Activated CD4-positive, alpha-beta T cell treated with anti-CD3 and anti-CD28 coated beads, Interleukin-2, amount 50 U/mL, for 24 hours (primary cell): ENCODE measurements around the gene LTBP1.
"Not testable (repeated sequence)": the region's sequence is repeated elsewhere in the genome, so short reads cannot be mapped to it uniquely, and the experiment has no call there.

Experiments
- DNase-seq, 2 donors: peaks; one replicate each; pipeline ENCODE4 v3.0.0-alpha.2; 2020; ENCODE audit warnings: low read depth in 1 of 2, low spot score in 1 of 2

Gene LTBP1

DNA sequence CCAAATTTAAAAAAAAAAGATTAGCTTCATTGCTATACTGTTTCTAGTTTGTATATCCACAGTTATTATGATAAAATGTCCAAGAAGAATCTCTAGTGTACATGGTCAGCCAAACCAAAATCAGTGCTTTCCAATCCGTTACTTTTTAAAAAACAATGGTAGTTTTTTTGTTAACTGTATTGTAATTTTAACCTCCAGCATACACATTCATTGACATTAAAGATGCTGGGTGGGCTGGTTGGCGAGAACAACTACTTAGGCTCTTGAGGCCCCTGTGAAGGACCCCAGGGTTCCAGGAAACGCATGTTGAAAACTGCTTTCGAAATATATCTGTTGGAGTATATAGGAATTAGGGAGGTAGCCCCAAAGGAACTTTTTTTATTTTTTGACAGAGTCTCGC lies 422.4 kb downstream of the LTBP1 start:
- no peak for DNase-seq

DNA sequence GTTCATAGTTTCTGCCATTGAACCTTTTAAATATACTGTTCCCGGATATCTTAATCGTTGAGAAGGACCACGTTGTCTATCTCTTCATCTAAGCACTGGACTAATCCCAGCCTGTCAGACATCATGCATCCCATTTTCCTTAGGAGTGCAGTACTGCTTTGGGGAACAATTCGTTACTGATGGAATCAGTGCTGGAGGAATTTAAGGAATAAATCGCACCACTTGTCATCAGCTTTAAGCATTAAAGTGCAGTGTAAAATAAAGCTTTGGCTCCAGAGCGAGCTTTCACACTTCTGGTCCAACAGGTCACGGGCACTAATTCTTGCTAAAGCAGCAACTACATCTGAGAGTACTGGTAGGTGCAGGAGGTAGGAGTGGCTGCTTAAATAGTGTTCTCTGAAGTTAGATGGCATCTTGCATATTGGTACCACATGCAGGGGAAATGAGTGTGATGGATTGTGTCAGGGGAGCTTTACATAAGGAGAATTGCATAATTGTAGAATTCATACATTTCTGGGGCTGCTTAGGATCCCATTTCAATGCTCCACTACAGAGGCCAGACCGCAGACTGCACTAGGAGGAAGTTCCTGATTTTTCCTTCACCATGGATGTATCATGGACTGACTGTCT lies 424.0 kb downstream of the LTBP1 start:
- DNase-seq = no peak

DNA sequence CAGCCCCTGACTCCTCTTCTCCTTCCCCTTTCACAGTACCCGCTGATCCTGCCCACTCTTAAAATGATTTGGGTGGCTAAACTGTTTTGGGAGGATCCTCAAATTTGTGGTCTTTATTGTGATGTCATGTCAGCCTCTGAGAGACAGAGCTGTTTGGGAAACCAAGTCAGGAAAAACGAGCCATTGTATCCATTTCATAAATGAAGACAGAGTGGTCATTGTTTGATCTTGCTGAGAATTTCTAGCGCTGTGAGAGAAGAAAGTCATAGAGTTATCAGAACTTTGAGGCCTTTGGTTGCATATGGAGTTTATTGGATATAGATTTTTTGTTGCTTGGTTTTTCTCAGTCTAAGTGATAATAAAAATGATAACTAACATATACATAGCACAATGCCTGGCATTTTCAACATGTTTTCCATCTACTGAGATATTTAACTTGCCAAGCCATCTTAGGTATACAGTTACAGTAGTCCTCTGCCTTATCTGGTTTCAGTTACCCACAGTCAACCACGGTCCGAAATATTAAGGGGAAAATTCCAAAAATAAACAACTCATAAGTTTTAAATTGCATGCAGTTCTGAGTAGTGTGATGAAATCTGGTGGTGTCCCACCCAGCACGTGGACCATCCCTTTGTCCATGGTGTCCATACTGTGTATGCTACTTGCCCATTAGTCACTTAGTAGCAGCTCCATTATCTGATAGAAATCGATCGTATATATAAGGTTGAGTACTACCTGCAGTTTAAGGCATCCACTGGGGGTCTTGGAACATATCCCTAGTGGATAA lies 424.7 kb downstream of the LTBP1 start:
- DNase-seq = no peak

DNA sequence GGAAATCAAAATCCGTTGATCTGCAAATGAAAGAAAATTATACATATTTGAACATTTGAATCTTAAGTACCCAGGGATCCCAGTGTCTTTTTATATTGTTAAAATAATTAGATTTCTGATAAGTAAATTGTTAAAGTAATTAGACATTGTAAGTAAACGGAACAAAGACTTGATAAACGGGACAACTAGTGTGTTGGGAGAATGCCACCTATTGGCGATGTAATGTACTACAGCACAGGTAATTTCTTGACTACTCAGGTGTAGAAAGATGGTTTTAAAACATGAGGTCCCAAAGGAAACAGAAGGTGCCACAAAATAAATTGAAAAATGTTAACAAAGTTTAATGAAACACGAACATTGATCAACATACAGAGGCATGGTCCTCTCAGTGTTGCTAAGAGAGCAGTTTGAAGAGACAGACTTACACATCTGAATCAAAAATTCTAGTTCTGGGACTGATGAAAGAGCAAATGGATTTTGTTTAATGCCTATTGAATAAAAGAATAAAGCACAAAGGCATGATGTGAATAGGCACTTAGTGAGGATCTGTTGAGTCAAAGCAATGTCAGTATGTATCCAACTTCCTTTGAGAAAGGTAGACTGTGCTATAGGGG lies 426.3 kb downstream of the LTBP1 start:
- DNase-seq = peak in 1 of 2 donors; percentile 19

DNA sequence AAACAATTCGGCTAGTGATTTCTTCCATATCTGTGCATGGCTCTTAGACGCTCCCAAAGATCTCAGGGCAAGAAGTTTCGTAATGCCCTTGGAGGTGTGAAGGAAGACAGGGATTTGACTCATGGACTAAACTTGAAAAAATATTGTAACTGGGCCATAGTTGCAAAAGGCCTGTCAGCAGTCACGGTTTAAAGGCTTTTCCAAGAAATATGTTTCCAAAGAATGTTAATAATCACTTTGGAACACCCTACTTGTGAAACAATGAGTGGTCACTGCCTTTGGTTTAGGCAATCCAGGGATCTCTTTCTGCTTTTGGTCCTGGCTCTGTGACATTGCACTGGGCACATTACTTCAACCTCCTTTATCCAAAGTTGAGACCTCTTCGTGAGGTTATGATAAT lies 427.2 kb downstream of the LTBP1 start:
- no peak for DNase-seq

DNA sequence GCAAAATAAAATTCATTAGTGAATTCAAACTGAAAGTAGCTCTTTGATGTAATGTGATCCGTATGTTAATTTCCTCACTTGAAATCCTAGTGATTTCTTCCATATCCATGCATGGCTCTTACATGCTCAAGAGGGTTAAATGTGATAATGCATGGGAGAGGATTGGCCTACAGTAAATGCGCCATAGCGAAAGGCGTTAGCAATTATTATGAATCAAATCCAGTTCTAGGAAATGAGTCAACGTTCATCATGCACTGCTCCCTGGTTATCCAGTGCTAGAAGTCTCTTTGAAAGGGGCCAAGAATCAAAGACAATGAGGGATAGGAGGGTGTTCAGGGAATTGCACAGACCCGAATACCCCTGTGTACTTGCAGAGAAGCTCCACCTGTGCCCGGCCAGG lies 428.3 kb downstream of the LTBP1 start:
- DNase-seq = no peak

DNA sequence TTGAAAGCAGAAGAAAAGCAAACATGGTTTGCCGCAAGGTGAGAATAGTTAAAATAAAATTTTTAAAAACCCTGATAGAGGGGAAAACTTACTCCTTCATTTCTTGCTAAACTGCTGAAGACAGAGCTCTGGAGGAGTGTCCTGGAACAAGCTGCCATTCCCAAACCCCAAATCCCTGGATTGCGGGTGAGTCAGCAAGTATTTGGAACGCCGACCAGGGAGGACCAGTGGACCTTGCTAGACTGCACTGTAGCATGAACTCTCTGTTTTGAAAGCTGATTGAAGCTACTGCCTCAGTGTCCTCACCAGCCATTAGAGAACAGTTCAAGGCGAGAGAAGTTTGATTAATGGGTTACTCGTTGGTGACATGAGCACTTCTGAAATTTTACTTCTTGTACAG lies 430.3 kb downstream of the LTBP1 start:
- no peak for DNase-seq

DNA sequence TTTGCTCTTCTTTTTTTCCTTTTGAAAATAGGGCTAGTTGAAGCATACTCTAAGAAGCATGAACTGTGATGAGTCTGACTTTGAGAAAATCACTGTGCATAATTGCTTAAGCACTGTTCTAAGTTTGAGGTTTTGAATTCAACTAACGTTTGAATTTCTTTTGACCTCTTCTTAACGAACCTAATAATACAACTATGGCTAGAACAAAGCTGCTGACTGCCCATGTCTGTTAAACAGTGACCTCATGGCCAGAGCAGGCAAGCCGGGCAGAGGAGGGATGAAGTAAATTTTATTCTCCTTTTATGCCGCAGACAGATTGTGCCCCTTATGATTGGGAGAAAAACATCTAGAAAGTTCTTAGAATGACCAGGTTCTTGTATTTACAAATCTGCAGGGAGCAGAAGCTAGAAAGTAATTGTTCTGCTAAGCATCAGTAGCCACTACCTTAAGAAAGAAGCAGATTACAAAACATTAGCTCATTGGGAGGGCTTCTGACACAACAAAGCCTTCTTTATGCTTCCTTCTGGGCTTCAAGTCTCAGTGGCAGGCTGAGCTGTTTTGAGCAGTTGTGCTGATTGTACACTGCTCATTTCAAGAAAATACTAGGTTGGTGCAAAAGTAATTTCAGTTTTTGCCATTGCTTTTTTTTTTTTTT lies 431.9 kb downstream of the LTBP1 start:
- DNase-seq = no peak

DNA sequence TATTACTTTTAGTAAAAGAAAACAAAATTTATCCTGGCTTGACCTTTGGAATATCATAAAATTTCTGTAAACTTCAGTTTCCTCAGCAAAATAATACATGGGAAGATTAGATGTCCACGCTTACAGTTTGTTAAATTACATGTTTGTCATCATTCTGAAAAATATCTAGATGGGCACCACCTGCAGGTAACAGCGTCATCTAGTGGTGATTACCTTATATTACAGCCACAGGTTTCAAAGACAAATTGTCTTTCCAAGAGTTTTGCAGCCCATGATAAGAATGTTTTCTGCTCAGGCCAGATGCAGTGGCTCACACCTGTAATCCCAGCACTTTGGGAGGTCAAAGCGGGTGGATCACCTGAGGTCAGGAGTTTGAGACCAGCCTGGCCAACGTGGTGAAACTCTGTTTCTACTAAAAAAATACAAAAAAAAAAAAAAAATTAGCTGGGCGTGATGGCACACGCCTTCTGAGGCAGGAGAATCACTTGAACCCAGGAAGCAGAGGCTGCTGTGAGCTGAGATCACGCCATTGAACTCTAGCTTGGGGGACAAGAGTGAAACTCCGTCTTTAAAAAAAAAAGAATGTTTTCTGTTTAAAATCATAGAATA lies 433.4 kb downstream of the LTBP1 start:
- DNase-seq = no peak

DNA sequence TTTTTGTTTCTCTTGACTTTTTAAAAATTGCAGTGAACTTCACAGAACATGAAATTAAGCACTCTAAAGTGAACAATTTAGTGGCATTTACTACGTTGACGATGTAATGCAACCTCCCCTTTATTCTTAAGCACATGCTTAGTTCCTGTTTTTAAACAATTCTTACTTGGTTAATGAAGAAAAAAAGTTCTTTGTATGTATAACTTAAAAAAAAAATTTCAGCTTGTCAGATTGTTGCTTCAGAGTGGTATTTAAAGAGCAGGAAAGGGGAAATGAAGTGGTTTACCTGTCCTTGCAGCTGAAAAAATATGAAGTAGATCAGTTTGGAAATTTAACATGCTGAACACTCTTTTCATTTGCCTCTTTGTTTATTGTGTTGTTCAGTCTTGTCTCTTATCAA lies 434.0 kb downstream of the LTBP1 start:
- DNase-seq = no peak

DNA sequence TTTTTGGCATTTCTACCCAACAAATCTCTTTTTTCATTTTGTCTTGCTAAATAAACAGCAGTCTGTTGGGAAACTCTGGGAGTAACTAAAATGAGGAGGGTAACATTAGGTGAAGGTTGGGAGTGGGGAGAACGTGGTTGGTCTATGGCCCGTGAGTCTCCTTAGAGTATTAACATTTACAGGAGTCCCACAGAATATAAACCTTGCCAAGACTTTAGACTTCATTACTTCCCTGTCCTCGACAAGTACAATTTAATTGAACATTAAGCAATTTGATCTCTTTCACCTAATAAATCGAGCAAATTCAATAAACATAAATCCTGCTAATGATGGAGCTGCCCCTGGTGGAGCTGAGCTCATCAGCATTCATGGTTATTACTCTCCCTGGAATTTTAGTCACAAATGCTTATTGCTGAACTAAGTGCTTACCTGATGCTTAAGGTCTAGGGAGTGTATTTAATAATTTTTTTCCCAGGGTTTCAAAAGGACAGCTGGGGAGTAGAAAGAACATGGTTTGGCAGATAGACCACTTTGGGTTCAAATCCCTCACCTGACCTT lies 434.6 kb downstream of the LTBP1 start:
- DNase-seq = no peak

DNA sequence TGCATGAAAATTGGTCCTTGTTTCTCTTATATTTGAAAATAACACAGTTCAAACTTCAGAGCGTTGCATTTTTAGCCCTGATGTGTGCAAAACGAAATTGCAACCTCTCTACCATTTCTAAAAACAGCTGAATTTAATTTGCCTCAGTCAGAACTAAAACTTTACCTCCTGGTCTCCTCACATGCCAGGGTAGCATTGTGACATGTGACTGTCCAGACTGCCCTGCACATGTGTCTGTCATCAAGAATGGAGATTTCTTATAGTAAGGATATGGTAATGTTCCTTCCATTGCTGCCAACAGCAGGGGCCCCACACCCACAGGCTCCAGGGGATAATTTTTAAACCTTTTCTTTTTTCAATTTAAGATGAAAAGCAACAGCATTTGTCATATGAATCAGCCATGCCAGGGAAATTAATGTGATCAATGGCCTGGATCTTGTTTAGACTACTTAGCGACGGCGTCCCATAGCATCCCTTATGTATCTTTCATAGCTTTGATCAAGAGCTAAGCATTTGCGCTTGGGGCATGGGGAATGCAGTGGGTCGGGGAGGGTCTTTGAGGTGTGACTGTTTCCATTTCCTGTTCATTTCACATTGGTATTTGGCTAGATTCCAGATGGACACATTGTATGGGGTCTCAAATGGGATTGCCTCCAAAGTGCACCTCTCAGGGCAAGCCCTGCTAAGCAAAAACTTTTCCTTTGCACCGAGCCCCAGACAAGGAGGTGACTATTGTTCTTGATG lies 437.3 kb downstream of the LTBP1 start:
- DNase-seq = no peak

DNA sequence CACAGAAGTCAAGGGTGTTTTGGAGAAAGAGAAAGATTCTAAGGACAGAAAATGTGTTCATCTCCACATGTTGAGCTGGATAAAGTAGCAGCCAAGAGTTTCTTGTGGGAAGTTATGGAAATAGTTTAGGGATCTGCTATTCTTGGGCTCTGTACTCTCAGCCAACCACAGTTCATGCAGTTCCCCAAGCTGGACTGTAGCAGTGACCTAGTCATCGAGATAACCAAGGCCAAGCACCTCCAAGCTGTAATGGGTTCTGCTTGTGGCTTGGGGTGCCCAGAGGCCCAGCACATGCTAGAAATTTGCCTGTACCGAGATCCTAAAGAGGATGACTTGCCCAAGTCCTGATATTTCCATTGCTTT lies 437.8 kb downstream of the LTBP1 start:
- DNase-seq = no peak

DNA sequence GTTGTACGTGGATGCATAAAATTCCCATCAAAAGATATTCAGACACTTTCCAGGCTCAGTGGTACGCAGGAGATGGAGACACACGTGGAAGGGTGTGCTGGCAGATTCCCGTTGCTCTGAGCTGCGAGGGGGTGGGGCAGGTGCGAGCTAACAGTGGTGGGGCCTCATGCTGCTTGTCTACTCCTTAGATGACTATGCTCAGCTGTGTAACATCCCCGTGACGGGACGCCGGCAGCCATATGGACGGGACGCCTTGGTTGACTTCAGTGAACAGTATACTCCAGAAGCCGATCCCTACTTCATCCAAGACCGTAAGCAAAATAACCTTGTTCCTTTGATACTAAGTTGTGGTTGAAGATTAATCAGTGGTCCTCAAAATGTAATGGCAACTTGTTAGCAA lies 442.2 kb downstream of the LTBP1 start:
- DNase-seq = no peak

DNA sequence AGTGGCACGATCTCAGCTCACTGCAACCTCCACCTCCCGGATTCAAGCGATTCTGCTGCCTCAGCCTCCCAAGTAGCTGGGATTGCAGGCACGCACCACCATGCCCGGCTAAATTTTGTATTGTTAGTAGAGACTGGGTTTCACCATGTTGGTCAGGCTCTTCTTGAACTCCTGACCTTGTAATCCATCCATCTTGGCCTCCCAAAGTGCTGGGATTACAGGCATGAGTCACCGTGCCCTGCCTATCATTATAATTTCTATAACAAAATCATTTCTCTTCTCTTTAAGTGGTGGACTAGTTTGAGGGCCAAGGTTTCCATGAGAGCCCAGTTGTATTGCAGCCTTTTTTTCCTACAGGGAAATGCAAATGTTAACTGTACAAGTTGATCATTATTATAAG lies 442.9 kb downstream of the LTBP1 start:
- DNase-seq = not testable (repeated sequence)

DNA sequence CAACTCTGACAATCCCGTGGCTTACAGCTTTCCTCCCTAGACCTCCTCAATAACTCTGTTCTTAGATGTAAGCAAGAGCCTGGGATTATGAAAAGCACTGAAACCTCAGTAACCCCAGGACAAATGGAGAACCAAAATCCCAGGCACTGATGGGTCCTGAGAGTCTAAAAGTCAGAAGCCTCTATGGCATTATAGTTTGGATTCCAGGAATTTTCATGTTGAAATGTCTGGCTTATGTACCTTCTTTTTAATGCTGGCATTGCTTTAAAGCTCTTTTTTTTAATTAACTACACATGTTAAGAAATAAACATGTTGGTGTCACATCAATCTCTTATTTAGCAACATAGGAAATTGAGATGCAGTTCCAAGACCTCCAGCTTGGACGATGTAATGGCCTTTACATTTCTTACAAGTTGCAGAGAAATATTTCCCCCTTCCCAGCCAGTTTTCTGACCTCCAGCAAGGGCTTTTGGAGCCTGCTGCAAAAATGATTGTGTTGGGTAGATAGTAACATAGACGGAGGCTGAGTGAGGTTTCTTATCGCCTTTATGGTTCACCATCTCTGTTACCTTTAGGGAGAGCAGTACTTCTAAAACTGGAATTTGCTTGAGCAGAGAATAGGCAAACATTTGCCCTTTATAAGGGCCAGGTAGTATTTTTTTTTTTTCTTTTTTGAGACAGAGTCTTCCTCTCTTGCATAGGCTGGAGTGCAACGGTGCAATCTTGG lies 444.9 kb downstream of the LTBP1 start:
- no peak for DNase-seq

DNA sequence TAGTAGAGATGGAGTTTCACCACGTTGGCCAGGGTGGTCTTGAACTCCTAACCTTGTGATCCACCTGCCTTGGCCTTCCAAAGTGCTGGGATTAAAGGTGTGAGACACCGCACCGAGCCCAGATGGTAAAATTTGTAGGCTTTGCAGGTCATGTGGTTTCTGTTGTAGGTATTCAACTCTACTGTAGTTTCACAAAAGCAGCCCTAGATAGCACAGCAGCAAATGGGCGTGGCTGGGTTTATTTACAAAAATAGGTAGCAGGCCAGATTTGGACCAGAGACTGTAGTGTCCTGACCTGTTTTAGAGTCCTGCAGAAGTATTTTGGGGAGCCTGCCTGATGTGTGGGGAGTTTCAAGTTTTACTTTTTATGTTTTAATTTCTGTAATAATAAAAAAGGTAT lies 445.6 kb downstream of the LTBP1 start:
- DNase-seq = no peak

DNA sequence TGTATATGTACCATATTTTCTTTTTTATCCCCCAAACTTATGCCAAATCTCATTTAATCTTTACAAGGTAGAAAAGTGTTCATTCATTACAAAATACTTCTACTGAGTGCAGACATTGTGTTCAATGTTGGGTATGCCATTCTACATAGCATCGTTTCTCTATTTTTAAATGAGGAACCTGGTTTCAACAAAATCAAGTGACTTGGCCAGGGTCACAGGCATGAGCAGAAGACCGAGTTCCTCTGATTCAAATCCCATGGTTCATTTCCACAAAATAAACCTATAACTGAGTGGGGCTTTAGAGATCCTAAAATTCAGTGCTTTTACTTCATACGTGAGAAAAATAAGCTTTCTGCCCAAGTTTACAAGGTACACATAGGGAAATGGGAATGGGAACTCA lies 448.3 kb downstream of the LTBP1 start:
- no peak for DNase-seq

DNA sequence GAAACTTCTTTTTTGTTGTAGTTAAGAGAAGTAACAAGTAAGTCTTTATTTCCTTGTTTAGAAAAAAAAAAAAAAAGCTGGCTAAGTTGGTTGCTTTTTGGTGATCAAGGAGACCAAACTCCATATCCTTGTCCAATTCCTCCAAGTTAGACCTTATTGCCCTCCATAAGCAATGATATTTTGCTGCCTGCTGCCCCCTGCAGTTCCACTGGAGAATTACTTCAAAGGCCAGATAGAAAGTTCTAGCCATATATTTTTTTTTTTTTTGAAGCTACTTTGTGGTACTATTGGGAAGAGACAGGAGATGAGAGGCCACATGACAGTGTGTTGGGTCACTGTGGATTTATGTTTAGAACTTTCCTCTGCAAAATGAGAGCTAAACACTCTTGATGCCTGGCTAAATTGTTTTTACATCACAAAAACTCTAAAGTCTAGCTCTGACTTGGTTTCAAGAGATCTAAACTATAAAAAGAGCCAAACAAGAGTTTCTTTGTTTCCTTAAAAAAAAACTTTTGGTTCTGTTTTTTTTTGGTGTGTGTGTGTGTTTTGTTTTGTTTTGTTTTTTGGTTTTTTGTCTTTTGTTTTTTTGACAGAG lies 449.0 kb downstream of the LTBP1 start:
- peak; percentile 5 to 15 for DNase-seq

DNA sequence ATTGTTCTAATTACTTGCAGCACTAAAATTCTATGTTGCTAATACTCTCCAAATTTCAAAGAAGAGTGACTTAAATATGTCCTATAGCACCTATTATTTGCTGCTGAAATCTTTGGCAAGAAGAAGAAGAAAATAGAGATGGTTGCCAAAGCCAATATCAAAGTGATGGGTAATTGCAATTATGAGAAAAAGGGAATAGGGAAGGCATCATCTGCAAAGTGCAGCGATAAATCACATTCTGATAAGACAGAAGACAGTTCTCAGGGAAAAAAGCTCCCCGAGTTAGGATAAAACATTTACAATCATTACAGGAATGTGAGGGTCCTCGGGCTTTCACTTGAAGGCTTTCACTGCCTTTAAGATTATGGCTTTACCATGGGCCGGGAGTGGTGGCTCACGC lies 457.6 kb downstream of the LTBP1 start:
- DNase-seq = no peak
